SU-DHL-6 (cell line): ENCODE results near the gene MYOZ3.

Source experiments
- CTCF ChIP-seq: fragments of 200-600 bp; sonication (generic); IDR thresholded peaks from one replicate; pipeline ENCODE4 v1.5.1; 2017; ENCODE audit warnings: antibody characterized with exemption, mild to moderate bottlenecking, low read length, moderate library complexity; ENCODE audit not compliant: insufficient read depth, poor library complexity, severe bottlenecking
- EZH2phosphoT487 ChIP-seq: fragments of 200-600 bp; sonication (generic), shearing (Covaris generic); conservative IDR thresholded peaks from 2 replicates; pipeline ENCODE4 v1.6.1; 2018; ENCODE audit warnings: mild to moderate bottlenecking, antibody characterized with exemption, low read length, moderate library complexity, mixed read lengths

- TF ChIP-seq CTCF (no peak), EZH2phosphoT487 (no peak)
Measured at GRCh38 chr5:150670275-150670947, 9.4 kb downstream of the MYOZ3 start.
